ENCODE measurements around the gene CEP112.

DNA sequence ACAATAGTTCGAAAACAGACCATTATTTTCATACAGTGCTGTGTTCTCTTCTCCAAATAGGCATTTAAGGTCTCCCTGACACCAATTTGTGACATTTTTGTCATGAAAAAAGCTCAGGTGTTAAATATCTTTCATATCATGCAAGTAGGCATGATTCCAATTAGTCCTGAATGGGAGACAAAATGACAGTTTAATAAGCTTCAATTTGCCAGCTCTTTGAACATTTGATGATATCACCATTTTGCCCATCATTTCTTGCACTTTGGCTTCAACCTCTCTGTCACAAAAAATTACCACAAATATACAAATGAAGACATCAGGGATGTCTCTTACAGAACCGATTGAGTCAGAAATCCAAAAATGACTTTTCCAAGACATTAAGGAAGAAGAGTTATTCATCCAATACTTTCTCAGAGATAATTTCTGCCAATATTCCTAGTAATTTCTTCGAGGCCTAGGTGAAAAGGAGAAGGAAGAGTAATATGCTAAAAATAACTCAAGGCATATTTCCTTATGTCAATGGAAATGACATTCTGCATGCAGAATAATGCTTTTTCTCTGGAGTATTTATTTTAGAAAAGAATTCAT is 298.1 kb downstream of the CEP112 start:
- TF ChIP-seq, protein P1, sequence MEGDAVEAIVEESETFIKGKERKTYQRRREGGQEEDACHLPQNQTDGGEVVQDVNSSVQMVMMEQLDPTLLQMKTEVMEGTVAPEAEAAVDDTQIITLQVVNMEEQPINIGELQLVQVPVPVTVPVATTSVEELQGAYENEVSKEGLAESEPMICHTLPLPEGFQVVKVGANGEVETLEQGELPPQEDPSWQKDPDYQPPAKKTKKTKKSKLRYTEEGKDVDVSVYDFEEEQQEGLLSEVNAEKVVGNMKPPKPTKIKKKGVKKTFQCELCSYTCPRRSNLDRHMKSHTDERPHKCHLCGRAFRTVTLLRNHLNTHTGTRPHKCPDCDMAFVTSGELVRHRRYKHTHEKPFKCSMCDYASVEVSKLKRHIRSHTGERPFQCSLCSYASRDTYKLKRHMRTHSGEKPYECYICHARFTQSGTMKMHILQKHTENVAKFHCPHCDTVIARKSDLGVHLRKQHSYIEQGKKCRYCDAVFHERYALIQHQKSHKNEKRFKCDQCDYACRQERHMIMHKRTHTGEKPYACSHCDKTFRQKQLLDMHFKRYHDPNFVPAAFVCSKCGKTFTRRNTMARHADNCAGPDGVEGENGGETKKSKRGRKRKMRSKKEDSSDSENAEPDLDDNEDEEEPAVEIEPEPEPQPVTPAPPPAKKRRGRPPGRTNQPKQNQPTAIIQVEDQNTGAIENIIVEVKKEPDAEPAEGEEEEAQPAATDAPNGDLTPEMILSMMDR (IDR thresholded peaks at IDR 0.05; ENCODE audit: low read depth, low read length, missing input control), result no peak
- TF ChIP-seq RAD21 (IDR thresholded peaks at IDR 0.05) (no peak), JUND (IDR thresholded peaks at IDR 0.05) (no peak), SP1 (IDR thresholded peaks at IDR 0.05) (no peak), YY1 (IDR thresholded peaks at IDR 0.05) (no peak), NR2F2 (IDR thresholded peaks at IDR 0.05) (no peak), FOXA1 (IDR thresholded peaks at IDR 0.05) (no peak), TAF1 (conservative IDR thresholded peaks at IDR 0.05) (no peak)
- TF ChIP-seq, protein P2, sequence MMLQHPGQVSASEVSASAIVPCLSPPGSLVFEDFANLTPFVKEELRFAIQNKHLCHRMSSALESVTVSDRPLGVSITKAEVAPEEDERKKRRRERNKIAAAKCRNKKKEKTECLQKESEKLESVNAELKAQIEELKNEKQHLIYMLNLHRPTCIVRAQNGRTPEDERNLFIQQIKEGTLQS (IDR thresholded peaks at IDR 0.05), result no peak
- TF ChIP-seq, protein P3, sequence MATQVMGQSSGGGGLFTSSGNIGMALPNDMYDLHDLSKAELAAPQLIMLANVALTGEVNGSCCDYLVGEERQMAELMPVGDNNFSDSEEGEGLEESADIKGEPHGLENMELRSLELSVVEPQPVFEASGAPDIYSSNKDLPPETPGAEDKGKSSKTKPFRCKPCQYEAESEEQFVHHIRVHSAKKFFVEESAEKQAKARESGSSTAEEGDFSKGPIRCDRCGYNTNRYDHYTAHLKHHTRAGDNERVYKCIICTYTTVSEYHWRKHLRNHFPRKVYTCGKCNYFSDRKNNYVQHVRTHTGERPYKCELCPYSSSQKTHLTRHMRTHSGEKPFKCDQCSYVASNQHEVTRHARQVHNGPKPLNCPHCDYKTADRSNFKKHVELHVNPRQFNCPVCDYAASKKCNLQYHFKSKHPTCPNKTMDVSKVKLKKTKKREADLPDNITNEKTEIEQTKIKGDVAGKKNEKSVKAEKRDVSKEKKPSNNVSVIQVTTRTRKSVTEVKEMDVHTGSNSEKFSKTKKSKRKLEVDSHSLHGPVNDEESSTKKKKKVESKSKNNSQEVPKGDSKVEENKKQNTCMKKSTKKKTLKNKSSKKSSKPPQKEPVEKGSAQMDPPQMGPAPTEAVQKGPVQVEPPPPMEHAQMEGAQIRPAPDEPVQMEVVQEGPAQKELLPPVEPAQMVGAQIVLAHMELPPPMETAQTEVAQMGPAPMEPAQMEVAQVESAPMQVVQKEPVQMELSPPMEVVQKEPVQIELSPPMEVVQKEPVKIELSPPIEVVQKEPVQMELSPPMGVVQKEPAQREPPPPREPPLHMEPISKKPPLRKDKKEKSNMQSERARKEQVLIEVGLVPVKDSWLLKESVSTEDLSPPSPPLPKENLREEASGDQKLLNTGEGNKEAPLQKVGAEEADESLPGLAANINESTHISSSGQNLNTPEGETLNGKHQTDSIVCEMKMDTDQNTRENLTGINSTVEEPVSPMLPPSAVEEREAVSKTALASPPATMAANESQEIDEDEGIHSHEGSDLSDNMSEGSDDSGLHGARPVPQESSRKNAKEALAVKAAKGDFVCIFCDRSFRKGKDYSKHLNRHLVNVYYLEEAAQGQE (IDR thresholded peaks at IDR 0.05), result no peak
- TF ChIP-seq, protein P4, sequence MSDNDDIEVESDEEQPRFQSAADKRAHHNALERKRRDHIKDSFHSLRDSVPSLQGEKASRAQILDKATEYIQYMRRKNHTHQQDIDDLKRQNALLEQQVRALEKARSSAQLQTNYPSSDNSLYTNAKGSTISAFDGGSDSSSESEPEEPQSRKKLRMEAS (IDR thresholded peaks at IDR 0.05), result no peak

Measured in liver (tissue), 3 donors.